Endothelial cell (in vitro differentiated cells): ENCODE data around the gene KIAA1755. TPM values are rescaled to one million over a fixed set of nuclear protein-coding genes. Genes with fewer than 3 reads are reported as not detected.

ENCODE experiments used
- DNase-seq: peaks from one replicate; pipeline ENCODE4 v3.0.0; 2021; ENCODE audit warnings: low spot score
- H3K27ac Mint-ChIP-seq: one replicate; pipeline ENCODE4 v1.8.0; 2021; ENCODE audit warnings: mixed read lengths, inconsistent platforms; ENCODE audit not compliant: unreplicated experiment
- H3K27me3 Mint-ChIP-seq: one replicate; pipeline ENCODE4 v1.8.0; 2021; ENCODE audit warnings: mild to moderate bottlenecking, moderate library complexity, mixed read lengths, inconsistent platforms; ENCODE audit not compliant: unreplicated experiment
- H3K36me3 Mint-ChIP-seq: one replicate; pipeline ENCODE4 v1.8.0; 2021; ENCODE audit warnings: mild to moderate bottlenecking, low read depth, mixed read lengths, inconsistent platforms; ENCODE audit not compliant: unreplicated experiment
- H3K4me1 Mint-ChIP-seq: one replicate; pipeline ENCODE4 v1.8.0; 2021; ENCODE audit warnings: mild to moderate bottlenecking, mixed read lengths, inconsistent platforms; ENCODE audit not compliant: unreplicated experiment
- H3K4me3 Mint-ChIP-seq: one replicate; pipeline ENCODE4 v1.8.0; 2021; ENCODE audit warnings: mild to moderate bottlenecking, mixed read lengths, inconsistent platforms; ENCODE audit not compliant: unreplicated experiment
- H3K9me3 Mint-ChIP-seq: one replicate; pipeline ENCODE4 v1.8.0; 2021; ENCODE audit warnings: mixed read lengths, inconsistent platforms; ENCODE audit not compliant: unreplicated experiment
- total RNA-seq: library from RNA; stranded (reverse); fragmentation: NEBNext Ultra II Directional; extraction: Animal tissue kit (Norgen Biotek cat#: 25700); gene quantifications from one replicate; pipeline ENCODE4 v1.2.1, GENCODE V29; 2021; ENCODE audit not compliant: unreplicated experiment
- TF ChIP-seq, protein P1 (sequence below): fragments of 200-600 bp; sonication (generic); IDR thresholded peaks from one replicate; pipeline ENCODE4 v1.5.0; 2021; ENCODE audit warnings: antibody characterized with exemption; ENCODE audit not compliant: unreplicated experiment

KIAA1755 gene
- total RNA-seq, 1 donor from 2014 or later = not detected

DNA sequence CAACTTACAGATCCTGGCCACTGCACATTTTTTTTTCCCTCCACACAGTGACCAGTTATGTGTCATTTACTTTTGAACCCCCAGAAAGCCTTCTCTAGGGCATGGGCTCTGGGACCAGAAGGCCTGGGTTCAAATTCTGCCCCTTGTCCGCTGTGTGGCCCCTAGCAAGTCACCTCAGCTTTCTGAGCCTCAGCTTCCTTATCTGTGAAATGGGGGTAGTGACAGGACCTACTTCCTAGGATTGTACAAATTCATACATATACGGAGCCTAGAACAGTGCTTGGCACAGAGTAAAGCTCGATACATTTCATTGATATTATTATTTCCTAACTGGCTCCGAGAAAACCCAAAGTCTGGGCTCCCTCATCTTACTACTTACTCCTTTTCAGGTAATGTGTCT, 45.0 kb upstream of the KIAA1755 start:
- Mint-ChIP-seq H3K27me3 (peaks cover 2% of the 10 kb centered on the region), H3K27ac (no peak overlapping the region), H3K4me1 (no peaks in the 10 kb centered on the region), H3K9me3 (no peaks in the 10 kb centered on the region), H3K4me3 (no peak overlapping the region), H3K36me3 (no peaks in the 10 kb centered on the region)
- TF ChIP-seq, protein P1, sequence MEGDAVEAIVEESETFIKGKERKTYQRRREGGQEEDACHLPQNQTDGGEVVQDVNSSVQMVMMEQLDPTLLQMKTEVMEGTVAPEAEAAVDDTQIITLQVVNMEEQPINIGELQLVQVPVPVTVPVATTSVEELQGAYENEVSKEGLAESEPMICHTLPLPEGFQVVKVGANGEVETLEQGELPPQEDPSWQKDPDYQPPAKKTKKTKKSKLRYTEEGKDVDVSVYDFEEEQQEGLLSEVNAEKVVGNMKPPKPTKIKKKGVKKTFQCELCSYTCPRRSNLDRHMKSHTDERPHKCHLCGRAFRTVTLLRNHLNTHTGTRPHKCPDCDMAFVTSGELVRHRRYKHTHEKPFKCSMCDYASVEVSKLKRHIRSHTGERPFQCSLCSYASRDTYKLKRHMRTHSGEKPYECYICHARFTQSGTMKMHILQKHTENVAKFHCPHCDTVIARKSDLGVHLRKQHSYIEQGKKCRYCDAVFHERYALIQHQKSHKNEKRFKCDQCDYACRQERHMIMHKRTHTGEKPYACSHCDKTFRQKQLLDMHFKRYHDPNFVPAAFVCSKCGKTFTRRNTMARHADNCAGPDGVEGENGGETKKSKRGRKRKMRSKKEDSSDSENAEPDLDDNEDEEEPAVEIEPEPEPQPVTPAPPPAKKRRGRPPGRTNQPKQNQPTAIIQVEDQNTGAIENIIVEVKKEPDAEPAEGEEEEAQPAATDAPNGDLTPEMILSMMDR = no peak
- DNase-seq = no peak

DNA sequence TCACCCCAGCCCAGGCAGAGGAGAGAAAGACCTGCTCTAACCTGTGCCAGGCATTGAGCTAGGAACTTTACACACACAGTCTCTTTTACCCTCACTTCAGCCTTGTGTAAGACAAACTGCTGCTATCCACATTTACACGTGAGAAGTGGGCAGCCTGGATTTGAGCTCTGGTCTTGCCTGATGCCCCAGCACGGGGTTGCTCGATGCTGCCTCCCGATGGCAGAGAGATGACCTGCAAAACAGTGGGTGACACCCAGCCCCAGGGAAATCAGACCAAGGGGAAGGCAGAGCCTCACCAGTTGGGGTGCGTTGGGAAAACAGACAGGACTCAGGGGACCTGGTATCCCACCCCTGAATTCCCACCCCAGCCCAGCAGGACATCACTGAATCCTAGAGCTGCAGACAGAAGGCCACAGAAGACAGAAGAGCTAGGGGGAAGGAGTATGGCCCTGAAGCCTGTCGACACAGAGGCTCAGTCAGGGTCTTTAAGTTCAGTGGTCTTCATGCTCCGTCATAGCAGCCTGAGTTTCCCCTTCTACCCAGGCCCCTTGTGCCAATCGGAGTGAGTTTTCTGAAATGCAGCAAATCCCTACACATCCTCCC, 44.4 kb upstream of the KIAA1755 start:
- peak; percentile 56 for DNase-seq
- no peaks in the 10 kb centered on the region for H3K36me3 Mint-ChIP-seq
- no peak overlapping the region for H3K4me3 Mint-ChIP-seq
- no peaks in the 10 kb centered on the region for H3K4me1 Mint-ChIP-seq
- H3K27me3 Mint-ChIP-seq = peaks cover 2% of the 10 kb centered on the region
- H3K27ac Mint-ChIP-seq = no peak overlapping the region
- TF ChIP-seq, protein P1 = peak; percentile 46
- no peaks in the 10 kb centered on the region for H3K9me3 Mint-ChIP-seq

DNA sequence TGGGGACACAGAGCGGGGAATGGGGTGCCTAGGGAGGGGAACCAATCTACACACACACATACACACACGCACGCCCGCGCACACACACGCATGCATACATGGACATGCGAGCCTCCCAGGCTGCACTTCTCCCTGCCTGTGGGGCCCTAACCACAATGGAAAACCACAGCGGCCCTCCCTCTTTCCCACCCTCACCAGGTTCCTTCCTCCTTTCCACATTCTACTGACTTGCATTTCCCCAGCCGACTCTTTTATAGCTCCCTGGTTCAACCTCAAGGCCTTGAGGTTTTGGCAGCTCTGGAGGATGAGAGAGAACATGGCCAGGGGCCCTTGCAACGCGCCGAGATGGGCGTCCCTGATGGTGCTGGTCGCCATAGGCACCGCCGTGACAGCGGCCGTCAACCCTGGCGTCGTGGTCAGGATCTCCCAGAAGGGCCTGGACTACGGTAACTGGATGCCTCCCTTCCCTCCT, 43.4 kb upstream of the KIAA1755 start, which contains the start of gene BPI:
Gene BPI (plus strand): TSS at position 249 of the 472 bp plus-strand sequence. CDS start 68 bp downstream, at position 317.
- Mint-ChIP-seq H3K27ac (no peak within 1 kb of the TSS), H3K4me3 (no peak within 1 kb of the TSS), H3K4me1 (no peaks in the 10 kb centered on the region), H3K9me3 (no peaks in the 10 kb centered on the region), H3K27me3 (peaks cover 2% of the 10 kb centered on the region), H3K36me3 (no peaks in the 10 kb centered on the region)
- TF ChIP-seq, protein P1 = no peak
- DNase-seq = no peak

DNA sequence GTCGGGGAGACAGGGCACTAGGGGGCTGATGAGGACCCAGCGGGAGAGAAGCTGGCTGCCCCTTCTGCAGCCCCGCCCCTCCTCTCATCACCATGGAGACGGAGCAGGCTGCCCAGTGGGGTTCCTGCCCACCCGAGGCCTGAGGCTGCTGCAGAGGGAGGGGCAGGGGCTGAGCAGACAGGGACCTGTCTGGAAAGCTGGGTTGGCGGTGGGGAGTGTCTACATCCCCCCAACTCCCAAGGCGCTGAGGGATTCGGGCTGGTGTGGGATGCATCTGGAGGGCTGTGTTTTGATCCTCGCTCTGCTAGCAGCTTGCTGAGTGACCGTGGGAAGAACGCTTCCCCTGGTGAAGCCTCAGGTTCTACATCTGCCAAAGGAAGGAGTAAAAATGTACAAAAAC, 42.3 kb upstream of the KIAA1755 start:
- no peaks in the 10 kb centered on the region for H3K4me1 Mint-ChIP-seq
- H3K27ac Mint-ChIP-seq = no peak overlapping the region
- no peak for DNase-seq
- TF ChIP-seq, protein P1 = no peak
- no peaks in the 10 kb centered on the region for H3K9me3 Mint-ChIP-seq
- peaks cover 2% of the 10 kb centered on the region for H3K27me3 Mint-ChIP-seq
- no peaks in the 10 kb centered on the region for H3K36me3 Mint-ChIP-seq
- no peak overlapping the region for H3K4me3 Mint-ChIP-seq

DNA sequence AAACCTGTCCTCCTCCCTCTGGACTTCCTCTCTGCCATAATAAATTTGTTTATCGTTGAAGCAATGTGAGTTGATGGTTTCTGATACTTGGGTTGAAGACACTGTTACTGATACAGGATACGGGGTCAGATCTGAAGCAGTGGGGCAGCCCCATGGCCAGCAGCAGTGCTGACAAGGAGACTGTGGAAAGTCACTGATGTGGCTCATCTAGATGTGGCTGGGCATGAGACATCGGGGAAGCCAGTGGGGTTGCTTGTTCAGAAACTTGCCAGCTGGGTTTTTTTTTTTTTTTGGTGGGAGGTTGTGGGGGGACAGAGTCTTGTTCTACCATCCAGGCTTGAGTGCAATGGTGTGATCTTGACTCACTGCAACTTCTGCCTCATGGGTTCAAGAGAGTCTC, 40.8 kb upstream of the KIAA1755 start:
- Mint-ChIP-seq H3K4me1 (no peaks in the 10 kb centered on the region), H3K27me3 (peaks cover 2% of the 10 kb centered on the region), H3K9me3 (no peaks in the 10 kb centered on the region), H3K4me3 (no peak overlapping the region), H3K27ac (no peak overlapping the region), H3K36me3 (no peaks in the 10 kb centered on the region)
- TF ChIP-seq, protein P1 = no peak
- DNase-seq = no peak
